Sigmoid colon (tissue), 4 donors: ENCODE measurements around the gene PITX1.

Experiments
- CTCF ChIP-seq, 4 experiments: fragments of 450-650 bp in 3 of 4; fragments of 200-600 bp in 1 of 4; IDR thresholded peaks; one replicate each; pipeline ENCODE4 v1.5.1; 2016 to 2019; ENCODE audit warnings: antibody characterized with exemption in 4 of 4, mild to moderate bottlenecking in 3 of 4, moderate library complexity in 2 of 4
- EP300 ChIP-seq, 4 donors: sonication (generic); formaldehyde crosslinking; IDR thresholded peaks; one replicate each; pipeline ENCODE4 v1.6.1; 2017; ENCODE audit warnings: antibody characterized with exemption in 4 of 4
- POLR2A ChIP-seq, 2 donors: fragments of 450-650 bp; IDR thresholded peaks; one replicate each; pipeline ENCODE4 v1.6.1; 2016; ENCODE audit warnings: antibody characterized with exemption in 2 of 2, mild to moderate bottlenecking in 2 of 2, moderate library complexity in 2 of 2
- POLR2AphosphoS5 ChIP-seq, 4 donors: sonication (generic); formaldehyde crosslinking; IDR thresholded peaks; one replicate each; pipeline ENCODE4 v1.6.1; 2017; ENCODE audit warnings: antibody characterized with exemption in 4 of 4

- TF ChIP-seq CTCF (IDR thresholded peaks at IDR 0.05): no peak
- TF ChIP-seq POLR2A (IDR thresholded peaks at IDR 0.05): no peak
- TF ChIP-seq POLR2AphosphoS5 (IDR thresholded peaks at IDR 0.05): no peak
- no peak for TF ChIP-seq EP300 (IDR thresholded peaks at IDR 0.05)
These were observed 12.8 kb upstream of the PITX1 start for GRCh38 chr5:135046661-135047346.
